Measurements from ENCODE around the gene MRGPRX4.
"Not testable (repeated sequence)": the region's sequence is repeated elsewhere in the genome, so short reads cannot be mapped to it uniquely, and the experiment has no call there.

The MRGPRX4 gene

DNA sequence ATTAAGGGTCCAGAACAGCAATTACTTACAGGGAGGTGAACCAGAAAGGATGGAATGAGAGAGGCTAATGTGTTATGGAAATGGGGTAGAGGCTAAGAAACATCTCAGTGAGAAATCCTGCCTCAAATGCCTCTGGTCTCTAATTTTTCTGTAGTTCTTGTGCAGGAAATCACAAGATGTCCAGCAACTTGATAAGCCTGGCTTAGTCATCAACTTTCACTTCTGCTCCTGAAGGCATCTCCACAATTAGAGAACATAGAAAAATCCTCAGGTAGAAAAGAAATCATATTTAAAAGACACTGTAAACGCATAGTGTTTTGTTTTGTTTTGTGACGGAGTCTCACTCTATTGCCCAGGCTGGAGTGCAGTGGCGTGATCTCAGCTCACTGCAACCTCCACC is 18.7 kb downstream of the MRGPRX4 start:
- TF ChIP-seq, protein P1, sequence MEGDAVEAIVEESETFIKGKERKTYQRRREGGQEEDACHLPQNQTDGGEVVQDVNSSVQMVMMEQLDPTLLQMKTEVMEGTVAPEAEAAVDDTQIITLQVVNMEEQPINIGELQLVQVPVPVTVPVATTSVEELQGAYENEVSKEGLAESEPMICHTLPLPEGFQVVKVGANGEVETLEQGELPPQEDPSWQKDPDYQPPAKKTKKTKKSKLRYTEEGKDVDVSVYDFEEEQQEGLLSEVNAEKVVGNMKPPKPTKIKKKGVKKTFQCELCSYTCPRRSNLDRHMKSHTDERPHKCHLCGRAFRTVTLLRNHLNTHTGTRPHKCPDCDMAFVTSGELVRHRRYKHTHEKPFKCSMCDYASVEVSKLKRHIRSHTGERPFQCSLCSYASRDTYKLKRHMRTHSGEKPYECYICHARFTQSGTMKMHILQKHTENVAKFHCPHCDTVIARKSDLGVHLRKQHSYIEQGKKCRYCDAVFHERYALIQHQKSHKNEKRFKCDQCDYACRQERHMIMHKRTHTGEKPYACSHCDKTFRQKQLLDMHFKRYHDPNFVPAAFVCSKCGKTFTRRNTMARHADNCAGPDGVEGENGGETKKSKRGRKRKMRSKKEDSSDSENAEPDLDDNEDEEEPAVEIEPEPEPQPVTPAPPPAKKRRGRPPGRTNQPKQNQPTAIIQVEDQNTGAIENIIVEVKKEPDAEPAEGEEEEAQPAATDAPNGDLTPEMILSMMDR (IDR thresholded peaks at IDR 0.05; ENCODE audit: low read depth, low read length), result no peak
- no peak for DNase-seq (ENCODE audit: extremely low read depth, low read depth)

DNA sequence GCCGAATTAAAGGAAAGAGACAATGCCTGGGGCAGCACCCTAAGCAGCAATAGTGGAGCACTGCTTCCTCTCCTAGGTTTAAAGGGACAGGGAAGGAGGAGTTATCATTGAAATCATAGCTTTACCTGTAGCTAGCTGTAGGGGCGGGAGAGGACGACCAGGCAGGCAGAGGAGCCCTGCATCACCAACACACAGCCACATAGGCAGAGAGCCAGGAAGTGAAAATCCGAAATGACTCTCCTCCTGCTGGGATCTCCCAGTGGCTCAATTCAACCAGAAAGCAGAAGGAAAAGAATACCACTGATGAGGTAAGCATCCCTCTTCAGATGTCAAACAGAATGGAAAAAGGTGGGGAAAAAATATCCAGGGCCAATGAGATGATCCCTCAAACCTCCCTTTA is 20.4 kb downstream of the MRGPRX4 start:
- no peak for DNase-seq (ENCODE audit: extremely low read depth, low read depth)

DNA sequence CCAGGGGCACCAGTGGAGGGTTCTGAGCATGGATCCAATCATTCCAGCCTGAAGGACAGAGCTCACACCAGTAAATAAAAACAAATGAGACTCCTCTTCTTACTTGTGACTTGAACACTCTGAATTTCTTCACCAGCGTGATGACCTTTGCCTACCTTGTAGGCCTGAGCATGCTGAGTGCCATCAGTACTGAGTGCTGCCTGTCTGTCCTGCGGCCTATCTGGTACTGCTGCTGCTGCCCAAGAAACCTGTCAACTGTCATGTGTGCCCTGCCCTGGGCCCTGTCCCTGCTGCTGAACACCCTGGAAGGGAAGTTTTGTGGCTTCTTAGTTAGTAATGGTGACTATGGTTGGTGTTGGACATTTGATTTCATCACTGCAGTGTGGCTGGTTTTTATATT is 23.9 kb downstream of the MRGPRX4 start:
- no peak for DNase-seq (ENCODE audit: extremely low read depth, low read depth)
- TF ChIP-seq, protein P1 (IDR thresholded peaks at IDR 0.05; ENCODE audit: low read depth, low read length), result no peak

More for the DNA sequence above, 20.4 kb downstream of the MRGPRX4 start:
- TF ChIP-seq, protein P1 (IDR thresholded peaks at IDR 0.05; ENCODE audit: low read depth, low read length), result no peak

DNA sequence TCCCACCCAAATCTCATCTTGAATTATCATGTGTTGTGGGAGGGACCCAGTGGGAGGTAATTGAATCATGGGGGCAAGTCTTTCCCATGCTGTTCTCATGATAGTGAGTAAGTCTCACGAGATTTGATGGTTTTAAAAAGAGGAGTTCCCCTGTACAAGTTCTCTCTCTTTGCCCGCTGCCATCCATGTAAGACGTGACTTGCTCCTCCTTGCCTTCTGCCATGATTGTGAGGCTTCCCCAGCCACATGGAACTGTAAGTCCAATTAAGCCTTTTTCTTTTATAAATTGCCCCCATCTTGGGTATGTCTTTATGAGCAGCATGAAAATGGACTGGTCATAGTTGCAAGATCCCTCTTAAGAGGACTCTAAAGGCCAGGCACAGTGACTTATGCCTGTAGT is 25.1 kb downstream of the MRGPRX4 start:
- DNase-seq (ENCODE audit: extremely low read depth, low read depth), result not testable (repeated sequence)

DNA sequence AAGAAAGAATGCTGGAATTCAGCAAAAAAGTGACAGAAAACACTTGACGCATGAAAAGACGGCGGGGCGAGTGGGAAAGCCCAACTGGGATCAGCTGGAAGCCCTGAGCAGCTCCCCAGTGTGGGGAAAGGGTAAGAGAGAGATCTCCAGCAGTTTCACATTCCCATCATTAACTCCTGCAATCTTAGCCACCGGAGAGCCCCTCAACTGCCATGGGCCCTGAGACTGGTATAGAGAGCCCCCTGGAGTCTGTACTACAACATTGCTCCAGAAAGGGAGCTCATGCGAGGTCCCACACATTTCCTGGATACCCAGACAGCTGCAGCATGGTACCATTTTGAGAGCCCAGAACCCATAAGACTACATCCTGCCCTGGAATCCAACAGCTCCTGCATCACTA is 31.1 kb downstream of the MRGPRX4 start:
- TF ChIP-seq, protein P1 (IDR thresholded peaks at IDR 0.05; ENCODE audit: low read depth, low read length), result peak; percentile 21; the same call in 1 of the 2 replicates
- DNase-seq (ENCODE audit: extremely low read depth, low read depth), result no peak

DNA sequence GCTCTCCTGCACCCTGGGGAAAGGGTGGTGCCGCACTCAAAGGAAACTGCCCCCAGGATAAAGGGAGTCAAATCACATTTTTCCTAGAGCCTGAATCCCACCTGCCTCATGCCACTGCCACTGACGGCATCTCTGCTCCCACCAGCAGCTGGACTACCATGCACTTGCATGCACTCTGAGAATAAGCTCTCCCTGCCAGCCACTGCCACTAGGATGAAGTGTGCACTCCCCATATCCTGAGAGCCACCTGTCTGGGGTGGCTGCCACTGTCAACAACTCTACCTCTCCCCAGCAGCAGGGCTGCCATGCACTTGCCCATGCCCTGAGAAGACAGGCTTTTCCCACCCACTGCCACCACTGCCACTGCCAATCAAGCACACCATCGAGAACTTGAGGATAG is 31.6 kb downstream of the MRGPRX4 start:
- TF ChIP-seq, protein P1 (IDR thresholded peaks at IDR 0.05; ENCODE audit: low read depth, low read length), result no peak
- no peak for DNase-seq (ENCODE audit: extremely low read depth, low read depth)

DNA sequence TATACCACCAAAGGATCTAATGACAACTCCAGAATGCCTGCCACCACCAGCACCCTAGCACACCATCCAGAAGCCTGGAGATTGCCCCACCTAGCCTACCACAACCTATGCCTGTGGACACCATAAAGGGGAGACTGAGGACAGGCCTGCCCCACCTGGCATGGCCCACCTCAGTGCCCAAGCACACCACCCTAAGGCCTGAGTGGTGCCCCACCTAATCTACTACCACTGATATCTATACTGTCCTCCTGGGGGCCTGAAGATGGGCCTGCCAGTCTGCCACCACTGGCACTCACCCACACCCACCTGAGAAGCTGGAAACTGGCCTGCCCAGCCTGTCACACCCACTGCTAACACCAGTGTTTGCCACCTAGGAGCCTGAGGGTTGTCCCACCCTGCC is 32.1 kb downstream of the MRGPRX4 start:
- TF ChIP-seq, protein P1 (IDR thresholded peaks at IDR 0.05; ENCODE audit: low read depth, low read length), result no peak
- DNase-seq (ENCODE audit: extremely low read depth, low read depth), result no peak

DNA sequence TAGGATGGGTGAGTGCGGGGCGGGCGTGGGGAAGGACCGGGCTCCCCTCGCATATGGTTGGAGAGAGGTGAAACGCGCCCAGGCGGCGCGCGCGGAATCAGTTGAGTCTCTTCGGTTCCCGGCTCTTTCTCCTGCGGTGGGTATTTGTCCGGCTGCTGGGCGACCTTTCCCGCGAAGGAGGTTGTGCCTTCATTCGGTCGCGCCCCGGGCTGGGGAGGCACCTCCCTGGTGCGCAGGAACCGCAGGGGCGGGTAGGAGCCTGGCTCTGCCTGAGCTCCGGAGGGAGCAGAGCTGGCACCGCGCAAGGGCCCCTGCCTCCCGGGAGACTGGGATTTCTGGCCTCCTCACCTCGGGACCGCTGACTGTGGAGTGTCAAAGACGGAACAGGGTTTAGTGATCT is 36.4 kb downstream of the MRGPRX4 start:
- DNase-seq (ENCODE audit: extremely low read depth, low read depth), result no peak
- TF ChIP-seq, protein P1 (IDR thresholded peaks at IDR 0.05; ENCODE audit: low read depth, low read length), result no peak

All from AG09319 (cell line).